SK-N-SH (cell line): ENCODE measurements around the gene GPR161. TPM values are rescaled to one million over a fixed set of nuclear protein-coding genes. Genes with fewer than 3 reads are reported as not detected.

Experiments
- CTCF ChIA-PET: fragments of 300-600, 350-600 bp; formaldehyde crosslinking; extraction: SDS; loops from one replicate; lab custom pipeline; 2021; lab: Yijun Ruan, JAX
- POLR2A ChIA-PET: fragments of 350-600 bp; sonication (Branson Sonifier 250); formaldehyde crosslinking; extraction: SDS; loops from one replicate; lab custom pipeline; 2020; ENCODE audit warnings: antibody characterized with exemption, inconsistent platforms; lab: Yijun Ruan, JAX
- DNase-seq: peaks from one replicate; pipeline ENCODE4 v3.0.0; 2012
- H2AFZ ChIP-seq: fragments of 200-600 bp; sonication (generic); 2 replicates; pipeline ENCODE4 v1.8.1; 2016; ENCODE audit warnings: antibody characterized with exemption, mild to moderate bottlenecking, low read depth
- H3F3A ChIP-seq: fragments of 200-600 bp; sonication (generic); replicated peaks from 2 replicates; pipeline ENCODE3; 2016; ENCODE audit warnings: antibody characterized with exemption, mild to moderate bottlenecking; ENCODE audit not compliant: insufficient read depth
- H3K27ac ChIP-seq, 2 experiments: fragments of 200-500 bp in 1 of 2; fragments of 200-600 bp in 1 of 2; sonication (Bioruptor generic) in 1 of 2; sonication (generic), shearing (Covaris generic) in 1 of 2; 2 replicates each; pipeline versions ENCODE4 v1.5.1 to v1.6.1; 2014 to 2016; ENCODE audit warnings: low read depth in 2 of 2, inconsistent platforms in 1 of 2, low read length in 1 of 2, mild to moderate bottlenecking in 1 of 2, mixed read lengths in 1 of 2
- H3K27me3 ChIP-seq: fragments of 200-600 bp; sonication (generic), shearing (Covaris generic); 2 replicates; pipeline ENCODE4 v1.6.1; 2016; ENCODE audit warnings: mixed run types; ENCODE audit not compliant: insufficient read depth
- H3K36me3 ChIP-seq, 2 experiments: fragments of 200-500 bp in 1 of 2; fragments of 200-600 bp in 1 of 2; sonication (Bioruptor generic) in 1 of 2; sonication (generic) in 1 of 2; replicated peaks in 1 of 2; 2 replicates each; pipeline versions ENCODE3 to v1.5.1; 2014 to 2016; ENCODE audit warnings: low read length in 1 of 2, mild to moderate bottlenecking in 1 of 2; ENCODE audit not compliant: insufficient read depth in 2 of 2, control insufficient read depth in 1 of 2
- H3K4me1 ChIP-seq, 2 experiments: fragments of 200-500 bp in 1 of 2; fragments of 200-600 bp in 1 of 2; sonication (Bioruptor generic) in 1 of 2; sonication (generic), shearing (Covaris generic) in 1 of 2; 2 replicates each; pipeline versions ENCODE4 v1.5.1 to v1.6.1; 2014 to 2016; ENCODE audit warnings: low read depth in 1 of 2, low read length in 1 of 2, mixed run types in 1 of 2; ENCODE audit not compliant: insufficient read depth in 2 of 2, control insufficient read depth in 1 of 2
- H3K4me2 ChIP-seq: fragments of 200-600 bp; sonication (generic), shearing (Covaris generic); 2 replicates; pipeline ENCODE4 v1.6.1; 2017; ENCODE audit warnings: mixed run types
- H3K4me3 ChIP-seq, 2 experiments: fragments of 200-500 bp in 1 of 2; fragments of 200-600 bp in 1 of 2; sonication (Bioruptor generic) in 1 of 2; sonication (generic), shearing (Covaris generic) in 1 of 2; 2 replicates each; pipeline versions ENCODE4 v1.5.1 to v1.8.1; 2014 to 2016; ENCODE audit warnings: low read depth in 2 of 2, inconsistent platforms in 1 of 2, low read length in 1 of 2, mild to moderate bottlenecking in 1 of 2, mixed read lengths in 1 of 2, moderate library complexity in 1 of 2
- H3K79me2 ChIP-seq: fragments of 200-600 bp; sonication (generic); 2 replicates; pipeline ENCODE4 v1.8.1; 2017; ENCODE audit warnings: mild to moderate bottlenecking; ENCODE audit not compliant: insufficient read depth
- H3K9ac ChIP-seq: fragments of 200-600 bp; sonication (generic); 2 replicates; pipeline ENCODE4 v1.6.1; 2017; ENCODE audit warnings: mixed run types
- H3K9me2 ChIP-seq: fragments of 200-600 bp; sonication (generic); 2 replicates; pipeline ENCODE4 v1.6.1; 2017; ENCODE audit warnings: mixed run types
- H3K9me3 ChIP-seq: fragments of 200-600 bp; sonication (generic); 2 replicates; pipeline ENCODE4 v1.6.1; 2017; ENCODE audit warnings: mixed run types, mild to moderate bottlenecking, moderate library complexity
- H4K20me1 ChIP-seq: fragments of 200-600 bp; sonication (generic); 2 replicates; pipeline ENCODE4 v1.6.1; 2017; ENCODE audit warnings: mild to moderate bottlenecking, mixed run types; ENCODE audit not compliant: insufficient read depth
- FOSL2 ChIP-seq: IDR thresholded peaks from 2 replicates; pipeline ENCODE4 v1.4.0; 2012; ENCODE audit warnings: low read depth, mild to moderate bottlenecking, moderate library complexity, borderline replicate concordance
- MEF2A ChIP-seq: IDR thresholded peaks from 2 replicates; pipeline ENCODE4 v1.4.0; 2012; ENCODE audit warnings: low read depth, borderline replicate concordance
- NFIC ChIP-seq: IDR thresholded peaks from 2 replicates; pipeline ENCODE4 v1.4.0; 2012; ENCODE audit warnings: borderline replicate concordance
- POLR2AphosphoS5 ChIP-seq: IDR thresholded peaks from 2 replicates; pipeline ENCODE4 v1.6.1; 2012; ENCODE audit warnings: low read depth, low read length
- RAD21 ChIP-seq: IDR thresholded peaks from 2 replicates; pipeline ENCODE4 v1.6.1; 2012; ENCODE audit warnings: mild to moderate bottlenecking, low read length
- TCF12 ChIP-seq: IDR thresholded peaks from 2 replicates; pipeline ENCODE4 v1.4.0; 2012
- TEAD4 ChIP-seq: IDR thresholded peaks from 2 replicates; pipeline ENCODE4 v1.4.0; 2012; ENCODE audit warnings: mild to moderate bottlenecking, borderline replicate concordance; ENCODE audit not compliant: insufficient read depth
- YY1 ChIP-seq: IDR thresholded peaks from 2 replicates; pipeline ENCODE4 v1.4.0; 2012; ENCODE audit warnings: low read depth, mild to moderate bottlenecking
- WGBS: methylation state at CpG from one replicate; pipeline ENCODE4 v1.1.6; 2017; ENCODE audit warnings: low lambda C conversion rate; 5-methylcytosine and 5-hydroxymethylcytosine counted together
- polyA plus RNA-seq, 3 experiments: library from polyadenylated mRNA; depleted of rRNA; stranded (reverse); fragments of >200 nt; gene quantifications; 2 replicates each; pipeline ENCODE4 v1.2.3, GENCODE V29; 2012
- TF ChIP-seq, protein P1 (sequence below): IDR thresholded peaks from 2 replicates; pipeline ENCODE4 v1.4.0; 2012; ENCODE audit warnings: low read depth, borderline replicate concordance
- TF ChIP-seq, protein P2 (sequence below): fragments of 150-350 bp; IDR thresholded peaks from 2 replicates; pipeline ENCODE4 v1.6.1; 2016; ENCODE audit warnings: mild to moderate bottlenecking, low read depth, low read length
- TF ChIP-seq, protein P3 (sequence below): IDR thresholded peaks from 2 replicates; pipeline ENCODE4; 2012

Gene GPR161
- polyA plus RNA-seq, 1 of the 3 experiments (the other 2 are of a cell fraction): 20.1 TPM

DNA sequence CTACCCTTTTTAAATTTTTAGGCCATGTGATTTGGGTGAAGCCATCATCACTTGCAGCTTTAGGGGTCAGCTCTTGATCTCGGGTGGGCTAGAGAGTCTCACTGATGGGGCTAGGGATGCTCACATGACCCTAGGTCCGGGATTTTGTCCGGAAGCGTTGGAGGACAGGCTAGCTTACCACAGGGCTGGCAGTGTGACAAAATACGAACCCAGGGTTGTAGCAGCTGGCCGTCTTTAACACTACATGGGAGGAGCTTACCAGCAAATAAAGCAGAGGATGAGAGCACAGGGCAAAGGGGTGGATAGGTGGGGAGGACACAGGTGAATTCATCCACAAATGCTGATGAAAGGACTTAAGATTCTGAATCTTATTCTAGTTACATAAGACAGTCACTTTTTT, 21.9 kb downstream of the GPR161 start:
- Histone ChIP-seq H2AFZ (no peak overlapping the region), H3K4me1 (peaks cover 3 to 4% of the 10 kb centered on the region in 2 experiments; a peak in 2 of 4 replicates), H3K36me3 (peaks cover 14 to 26% of the 10 kb centered on the region in 2 experiments), H3K9me2 (no peaks in the 10 kb centered on the region), H3K9me3 (no peaks in the 10 kb centered on the region), H3K4me3 (no peak overlapping the region), H3K79me2 (peaks cover 81% of the 10 kb centered on the region), H4K20me1 (no peaks in the 10 kb centered on the region), H3K27ac (no peak overlapping the region), H3F3A (peaks cover 25% of the 10 kb centered on the region), H3K9ac (no peak overlapping the region), H3K4me2 (no peak overlapping the region), H3K27me3 (no peaks in the 10 kb centered on the region)
- no peak for TF ChIP-seq RAD21
- TF ChIP-seq, protein P1, sequence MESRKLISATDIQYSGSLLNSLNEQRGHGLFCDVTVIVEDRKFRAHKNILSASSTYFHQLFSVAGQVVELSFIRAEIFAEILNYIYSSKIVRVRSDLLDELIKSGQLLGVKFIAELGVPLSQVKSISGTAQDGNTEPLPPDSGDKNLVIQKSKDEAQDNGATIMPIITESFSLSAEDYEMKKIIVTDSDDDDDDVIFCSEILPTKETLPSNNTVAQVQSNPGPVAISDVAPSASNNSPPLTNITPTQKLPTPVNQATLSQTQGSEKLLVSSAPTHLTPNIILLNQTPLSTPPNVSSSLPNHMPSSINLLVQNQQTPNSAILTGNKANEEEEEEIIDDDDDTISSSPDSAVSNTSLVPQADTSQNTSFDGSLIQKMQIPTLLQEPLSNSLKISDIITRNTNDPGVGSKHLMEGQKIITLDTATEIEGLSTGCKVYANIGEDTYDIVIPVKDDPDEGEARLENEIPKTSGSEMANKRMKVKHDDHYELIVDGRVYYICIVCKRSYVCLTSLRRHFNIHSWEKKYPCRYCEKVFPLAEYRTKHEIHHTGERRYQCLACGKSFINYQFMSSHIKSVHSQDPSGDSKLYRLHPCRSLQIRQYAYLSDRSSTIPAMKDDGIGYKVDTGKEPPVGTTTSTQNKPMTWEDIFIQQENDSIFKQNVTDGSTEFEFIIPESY: no peak
- no peak for TF ChIP-seq YY1
- TF ChIP-seq, protein P2, sequence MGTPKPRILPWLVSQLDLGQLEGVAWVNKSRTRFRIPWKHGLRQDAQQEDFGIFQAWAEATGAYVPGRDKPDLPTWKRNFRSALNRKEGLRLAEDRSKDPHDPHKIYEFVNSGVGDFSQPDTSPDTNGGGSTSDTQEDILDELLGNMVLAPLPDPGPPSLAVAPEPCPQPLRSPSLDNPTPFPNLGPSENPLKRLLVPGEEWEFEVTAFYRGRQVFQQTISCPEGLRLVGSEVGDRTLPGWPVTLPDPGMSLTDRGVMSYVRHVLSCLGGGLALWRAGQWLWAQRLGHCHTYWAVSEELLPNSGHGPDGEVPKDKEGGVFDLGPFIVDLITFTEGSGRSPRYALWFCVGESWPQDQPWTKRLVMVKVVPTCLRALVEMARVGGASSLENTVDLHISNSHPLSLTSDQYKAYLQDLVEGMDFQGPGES: no peak
- no peak for TF ChIP-seq TEAD4
- TF ChIP-seq MEF2A: no peak
- no peak for TF ChIP-seq NFIC
- TF ChIP-seq, protein P3, sequence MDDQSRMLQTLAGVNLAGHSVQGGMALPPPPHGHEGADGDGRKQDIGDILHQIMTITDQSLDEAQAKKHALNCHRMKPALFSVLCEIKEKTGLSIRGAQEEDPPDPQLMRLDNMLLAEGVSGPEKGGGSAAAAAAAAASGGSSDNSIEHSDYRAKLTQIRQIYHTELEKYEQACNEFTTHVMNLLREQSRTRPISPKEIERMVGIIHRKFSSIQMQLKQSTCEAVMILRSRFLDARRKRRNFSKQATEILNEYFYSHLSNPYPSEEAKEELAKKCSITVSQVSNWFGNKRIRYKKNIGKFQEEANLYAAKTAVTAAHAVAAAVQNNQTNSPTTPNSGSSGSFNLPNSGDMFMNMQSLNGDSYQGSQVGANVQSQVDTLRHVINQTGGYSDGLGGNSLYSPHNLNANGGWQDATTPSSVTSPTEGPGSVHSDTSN: no peak
- TF ChIP-seq POLR2AphosphoS5: no peak
- CTCF ChIA-PET: interaction anchor here (0.6 kb wide), 1 partner anchor 608 kb away, joined by 3 read pairs; no protein-coding TSS in a partner anchor
- DNase-seq: no peak
- POLR2A ChIA-PET: no interaction called here
- 88% methylated on average over 6 of the region's 6 CpGs for WGBS

DNA sequence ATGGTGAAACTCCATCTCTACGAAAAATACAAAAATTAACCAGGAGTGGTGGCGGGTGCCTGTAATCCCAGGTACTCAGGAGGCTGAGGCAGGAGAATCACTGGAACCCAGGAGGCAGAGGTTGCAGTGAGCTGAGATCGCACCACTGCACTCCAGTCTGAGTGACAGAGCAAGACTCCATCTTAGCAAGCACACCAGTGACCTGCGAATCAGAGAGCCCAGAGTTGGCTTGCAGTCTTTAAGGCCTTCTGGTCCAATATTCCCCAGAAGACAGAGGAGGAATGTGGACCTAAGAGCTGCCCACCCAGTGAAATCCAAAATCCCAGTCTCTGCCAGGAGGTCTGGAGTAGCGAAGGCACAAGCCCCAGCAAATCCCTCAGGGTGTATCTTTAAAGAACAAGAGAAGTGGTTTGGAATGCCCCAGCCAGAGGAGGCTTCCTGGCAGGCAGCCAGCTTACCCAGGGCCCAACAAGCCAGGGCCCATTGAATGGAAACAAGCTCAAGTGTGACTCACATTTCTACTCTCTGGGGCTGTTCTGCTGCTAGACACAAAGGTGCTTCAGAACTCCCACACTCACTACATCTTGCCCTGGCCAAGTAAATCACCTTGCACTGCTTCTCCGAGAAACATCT, 23.9 kb downstream of the GPR161 start:
- Histone ChIP-seq H3K27ac (peak overlapping the region; percentile 18 to 71; a peak in 3 of 4 replicates), H3K9me2 (no peaks in the 10 kb centered on the region), H3K4me2 (no peak overlapping the region), H3K36me3 (peaks cover 13 to 15% of the 10 kb centered on the region in 2 experiments), H4K20me1 (no peaks in the 10 kb centered on the region), H3K27me3 (no peaks in the 10 kb centered on the region), H3F3A (peaks cover 21% of the 10 kb centered on the region), H3K4me1 (peaks cover 3 to 4% of the 10 kb centered on the region in 2 experiments; a peak in 2 of 4 replicates), H3K9me3 (no peaks in the 10 kb centered on the region), H3K79me2 (peaks cover 75% of the 10 kb centered on the region), H3K4me3 (no peak overlapping the region), H2AFZ (peak overlapping the region; percentile 75; the same call in 1 of the 2 replicates), H3K9ac (no peak overlapping the region)
- TF ChIP-seq NFIC (peak; percentile 88), TCF12 (peak; percentile 8; the same call in 1 of the 2 replicates), FOSL2 (peak; percentile 65; the same call in 1 of the 2 replicates)
- TF ChIP-seq, protein P1: no peak
- no peak for DNase-seq
- CTCF ChIA-PET: interaction anchor here (0.9 kb wide), 1 partner anchor 27 kb away, joined by 3 read pairs; no protein-coding TSS in a partner anchor
- WGBS: 83% methylated on average over 5 of the region's 6 CpGs
- POLR2A ChIA-PET: no interaction called here
